Measurements from ENCODE around the gene PHACTR1. TPM values are rescaled to one million over a fixed set of nuclear protein-coding genes. Genes with fewer than 3 reads are reported as not detected.
"Not testable (repeated sequence)": the region's sequence is repeated elsewhere in the genome, so short reads cannot be mapped to it uniquely, and the experiment has no call there.

The PHACTR1 gene
- total RNA-seq, 6 experiments from 2014 or later = 0.20 to 3.5 (median 0.93) TPM

GRCh38 chr6:12718015-12718414 lies 1.4 kb downstream of the PHACTR1 start:
- Histone ChIP-seq H3K9me3 (no peaks in the 10 kb centered on the region), H3K4me3 (no peak overlapping the region), H3K27ac (no peak overlapping the region), H3K27me3 (peaks cover 0 to 6% of the 10 kb centered on the region in 2 donors), H3K36me3 (no peaks in the 10 kb centered on the region), H3K4me1 (no peaks in the 10 kb centered on the region)
- 26% methylated on average over 7 of the region's 9 CpGs for WGBS (ENCODE audit: insufficient coverage, low coverage, low lambda C conversion rate, missing lambda C conversion rate)
- DNase-seq = no peak
- no peak for ATAC-seq
- intact Hi-C loops (cut with DNase I) = no loop called here
- TF ChIP-seq, protein P1, sequence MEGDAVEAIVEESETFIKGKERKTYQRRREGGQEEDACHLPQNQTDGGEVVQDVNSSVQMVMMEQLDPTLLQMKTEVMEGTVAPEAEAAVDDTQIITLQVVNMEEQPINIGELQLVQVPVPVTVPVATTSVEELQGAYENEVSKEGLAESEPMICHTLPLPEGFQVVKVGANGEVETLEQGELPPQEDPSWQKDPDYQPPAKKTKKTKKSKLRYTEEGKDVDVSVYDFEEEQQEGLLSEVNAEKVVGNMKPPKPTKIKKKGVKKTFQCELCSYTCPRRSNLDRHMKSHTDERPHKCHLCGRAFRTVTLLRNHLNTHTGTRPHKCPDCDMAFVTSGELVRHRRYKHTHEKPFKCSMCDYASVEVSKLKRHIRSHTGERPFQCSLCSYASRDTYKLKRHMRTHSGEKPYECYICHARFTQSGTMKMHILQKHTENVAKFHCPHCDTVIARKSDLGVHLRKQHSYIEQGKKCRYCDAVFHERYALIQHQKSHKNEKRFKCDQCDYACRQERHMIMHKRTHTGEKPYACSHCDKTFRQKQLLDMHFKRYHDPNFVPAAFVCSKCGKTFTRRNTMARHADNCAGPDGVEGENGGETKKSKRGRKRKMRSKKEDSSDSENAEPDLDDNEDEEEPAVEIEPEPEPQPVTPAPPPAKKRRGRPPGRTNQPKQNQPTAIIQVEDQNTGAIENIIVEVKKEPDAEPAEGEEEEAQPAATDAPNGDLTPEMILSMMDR (IDR thresholded peaks at IDR 0.05) = no peak
- no peak for TF ChIP-seq POLR2A (IDR thresholded peaks at IDR 0.05)

- 38% methylated on average over 1 of the region's 3 CpGs for WGBS (ENCODE audit: insufficient coverage, low coverage, low lambda C conversion rate, missing lambda C conversion rate)
- no peak overlapping the region for H3K4me3 ChIP-seq
- TF ChIP-seq, protein P1 (IDR thresholded peaks at IDR 0.05) = no peak
- H3K4me1 ChIP-seq = no peaks in the 10 kb centered on the region
- intact Hi-C loops (cut with DNase I) = no loop called here
- H3K9me3 ChIP-seq = no peaks in the 10 kb centered on the region
- H3K27me3 ChIP-seq = peaks cover 0 to 6% of the 10 kb centered on the region in 2 donors
- DNase-seq = no peak
- no peak overlapping the region for H3K27ac ChIP-seq
- ATAC-seq = no peak
- no peaks in the 10 kb centered on the region for H3K36me3 ChIP-seq
Measured at GRCh38 chr6:12719017-12719416, 2.5 kb downstream of the PHACTR1 start.

DNA sequence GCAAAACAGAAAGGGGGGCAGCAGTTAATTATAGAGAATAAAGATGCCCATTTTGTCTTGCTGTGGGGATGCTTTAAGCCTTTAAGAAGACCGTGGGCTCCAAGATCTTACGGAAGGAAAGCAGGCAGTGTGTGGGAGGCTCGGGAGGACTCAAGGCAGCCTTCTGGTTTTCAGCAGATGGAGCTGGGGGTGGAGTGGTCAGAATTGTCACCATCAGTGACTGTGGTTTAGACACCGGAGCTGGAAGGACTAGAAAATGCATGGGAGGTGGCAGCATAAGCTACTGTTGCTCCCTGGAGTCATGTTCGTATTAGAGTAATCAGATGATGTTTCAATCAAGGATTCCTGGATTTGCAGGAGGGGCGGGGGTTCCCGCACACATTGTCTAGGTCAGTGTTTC lies 3.7 kb downstream of the PHACTR1 start:
- Histone ChIP-seq H3K4me1 (no peaks in the 10 kb centered on the region), H3K36me3 (no peaks in the 10 kb centered on the region), H3K27me3 (peaks cover 0 to 6% of the 10 kb centered on the region in 2 donors), H3K9me3 (no peaks in the 10 kb centered on the region), H3K4me3 (no peak overlapping the region), H3K27ac (no peak overlapping the region)
- DNase-seq = no peak
- intact Hi-C loops (cut with DNase I) = no loop called here
- no peak for ATAC-seq
- 67% methylated on average over 6 of the region's 7 CpGs for WGBS (ENCODE audit: insufficient coverage, low coverage, low lambda C conversion rate, missing lambda C conversion rate)
- TF ChIP-seq, protein P1 (IDR thresholded peaks at IDR 0.05) = no peak
- no peak for TF ChIP-seq POLR2A (IDR thresholded peaks at IDR 0.05)

DNA sequence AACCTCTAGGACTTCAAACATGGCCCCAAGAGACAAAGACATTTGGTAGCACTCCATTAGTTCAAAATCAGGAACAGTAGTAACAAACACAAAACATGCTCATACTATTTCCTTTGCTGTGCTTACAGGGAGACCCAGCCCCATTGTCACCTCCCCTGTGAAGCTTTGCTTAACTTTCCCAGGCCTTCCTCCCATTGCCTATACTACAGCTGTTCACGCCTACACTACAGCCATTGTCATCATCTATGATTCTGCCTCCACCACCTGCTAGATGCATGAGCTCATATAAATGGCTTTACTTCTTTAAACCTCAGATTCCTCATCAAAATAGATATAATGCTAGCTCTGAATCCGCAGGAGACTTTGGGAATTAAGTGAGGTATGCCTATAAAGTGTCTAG lies 8.7 kb downstream of the PHACTR1 start:
- Histone ChIP-seq H3K4me3 (no peak overlapping the region), H3K4me1 (no peaks in the 10 kb centered on the region), H3K36me3 (no peaks in the 10 kb centered on the region), H3K27me3 (no peaks in the 10 kb centered on the region), H3K9me3 (no peaks in the 10 kb centered on the region), H3K27ac (no peak overlapping the region)
- ATAC-seq = no peak
- intact Hi-C loops (cut with DNase I) = no loop called here
- 39% methylated on average over 2 of the region's 2 CpGs for WGBS (ENCODE audit: insufficient coverage, low coverage, low lambda C conversion rate, missing lambda C conversion rate)
- TF ChIP-seq, protein P1 (IDR thresholded peaks at IDR 0.05) = no peak
- DNase-seq = no peak

DNA sequence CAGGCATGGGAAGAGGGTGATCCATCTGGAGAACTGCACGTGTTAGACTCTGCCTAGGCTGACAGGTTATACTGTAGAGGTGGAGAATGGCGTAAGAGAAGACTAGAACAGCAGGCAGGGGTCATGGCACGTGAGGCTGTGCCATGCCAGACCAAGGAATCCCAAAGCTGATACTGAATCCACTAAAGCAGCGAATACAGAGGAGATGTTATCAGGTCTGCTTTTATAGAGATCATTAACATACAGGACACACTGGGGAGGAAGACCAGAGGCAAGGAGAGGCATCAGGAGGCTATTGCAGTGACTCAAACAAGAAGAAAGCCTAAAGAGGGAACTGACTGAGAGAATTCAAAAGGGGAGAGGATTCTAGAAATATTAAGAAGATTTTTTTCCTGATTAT lies 12.9 kb downstream of the PHACTR1 start:
- Histone ChIP-seq H3K36me3 (no peaks in the 10 kb centered on the region), H3K4me1 (no peaks in the 10 kb centered on the region), H3K27ac (no peak overlapping the region), H3K4me3 (no peak overlapping the region), H3K9me3 (no peaks in the 10 kb centered on the region), H3K27me3 (no peaks in the 10 kb centered on the region)
- intact Hi-C loops (cut with DNase I) = no loop called here
- no peak for ATAC-seq
- 30% methylated on average over 4 of the region's 4 CpGs for WGBS (ENCODE audit: insufficient coverage, low coverage, low lambda C conversion rate, missing lambda C conversion rate)
- TF ChIP-seq, protein P1 (IDR thresholded peaks at IDR 0.05) = no peak
- TF ChIP-seq POLR2A (IDR thresholded peaks at IDR 0.05) = no peak
- no peak for DNase-seq

GRCh38 chr6:12730809-12731208 lies 14.2 kb downstream of the PHACTR1 start:
- H3K9me3 ChIP-seq; intact Hi-C loops (cut with DNase I); H3K4me1 ChIP-seq; H3K36me3 ChIP-seq; H3K4me3 ChIP-seq; H3K27me3 ChIP-seq; DNase-seq; ATAC-seq; H3K27ac ChIP-seq: not testable (repeated sequence)
- 57% methylated on average over 1 of the region's 2 CpGs for WGBS (ENCODE audit: insufficient coverage, low coverage, low lambda C conversion rate, missing lambda C conversion rate)
